Measurements from ENCODE around the gene STAP1. TPM values are rescaled to one million over a fixed set of nuclear protein-coding genes. Genes with fewer than 3 reads are reported as not detected.

STAP1 gene
- polyA plus RNA-seq, 1 donor from 2014 or later, result not detected

DNA sequence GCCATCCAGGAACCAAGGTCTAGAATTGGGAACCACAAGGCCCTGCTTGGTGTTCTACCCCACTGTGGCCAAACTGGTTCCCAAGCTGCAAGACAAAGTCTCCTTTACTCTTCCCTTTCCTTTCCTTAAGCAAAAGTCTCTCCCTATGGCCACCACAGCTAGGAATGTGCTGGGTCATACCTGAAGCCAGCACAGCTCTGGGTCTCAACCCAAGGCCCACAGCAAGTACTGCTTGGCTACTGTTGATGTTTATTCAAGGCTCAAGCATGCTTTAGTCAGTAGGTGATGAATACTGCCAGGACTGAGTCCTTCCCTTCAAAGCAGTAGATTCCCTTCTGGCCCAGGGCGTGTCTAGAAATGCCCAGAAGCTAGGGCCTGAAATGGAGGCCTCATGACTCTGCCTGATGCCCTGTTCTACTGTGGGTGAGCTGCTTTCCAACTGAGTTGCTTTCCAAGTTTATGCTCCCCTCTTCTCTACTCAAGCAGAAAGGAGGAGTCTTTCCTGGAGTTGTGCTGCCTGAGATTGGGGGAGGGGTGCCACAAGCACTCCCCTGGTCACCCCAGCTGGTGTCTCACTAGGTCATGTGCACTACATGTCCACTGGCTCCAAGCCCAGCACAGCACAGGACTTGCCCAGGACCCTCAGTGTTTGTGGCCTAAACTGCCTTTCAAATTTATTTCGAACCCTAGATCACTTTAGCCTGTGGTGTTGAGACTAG, 44.9 kb downstream of the STAP1 start:
- TF ChIP-seq SMC3 (conservative IDR thresholded peaks at IDR 0.05; ENCODE audit: poor library complexity) (no peak), EP300 (conservative IDR thresholded peaks at IDR 0.05; ENCODE audit: poor library complexity, severe bottlenecking) (no peak), POLR2AphosphoS5 (IDR thresholded peaks at IDR 0.05) (no peak), CTCF (IDR thresholded peaks at IDR 0.05; ENCODE audit: poor library complexity, severe bottlenecking) (no peak)
- H3K4me2 ChIP-seq (ENCODE audit: low read length), result no peak overlapping the region
- no peak overlapping the region for H3K4me3 ChIP-seq (ENCODE audit: low read length)
- no peaks in the 10 kb centered on the region for H3K36me3 ChIP-seq (ENCODE audit: insufficient read depth, low read length)
- no peaks in the 10 kb centered on the region for H4K20me1 ChIP-seq (ENCODE audit: insufficient read depth)
- H3K27me3 ChIP-seq (ENCODE audit: insufficient read depth, low read depth, low read length), result no peaks in the 10 kb centered on the region
- no peaks in the 10 kb centered on the region for H3K9me3 ChIP-seq (ENCODE audit: low read length)
- H2AFZ ChIP-seq (ENCODE audit: low read depth, low read length), result no peak overlapping the region
- no peak overlapping the region for H3K27ac ChIP-seq (ENCODE audit: low read length)
- H3K9me2 ChIP-seq (ENCODE audit: insufficient read depth, low read length), result no peaks in the 10 kb centered on the region
- no peaks in the 10 kb centered on the region for H3K79me2 ChIP-seq (replicated peaks; ENCODE audit: insufficient read depth, low read length)
- H3K9ac ChIP-seq (ENCODE audit: low read length), result no peak overlapping the region
- no peaks in the 10 kb centered on the region for H3F3A ChIP-seq (ENCODE audit: insufficient read depth, low read length, poor library complexity, severe bottlenecking)

GRCh38 chr4:67604029-67604381, 45.5 kb downstream of the STAP1 start:
- Histone ChIP-seq H3K4me2 (ENCODE audit: low read length) (no peak overlapping the region), H2AFZ (ENCODE audit: low read depth, low read length) (no peak overlapping the region), H3K4me3 (ENCODE audit: low read length) (no peak overlapping the region), H3K9ac (ENCODE audit: low read length) (no peak overlapping the region), H3K79me2 (replicated peaks; ENCODE audit: insufficient read depth, low read length) (no peaks in the 10 kb centered on the region), H3K9me2 (ENCODE audit: insufficient read depth, low read length) (no peaks in the 10 kb centered on the region), H3K27me3 (ENCODE audit: insufficient read depth, low read depth, low read length) (no peaks in the 10 kb centered on the region), H3K36me3 (ENCODE audit: insufficient read depth, low read length) (no peaks in the 10 kb centered on the region), H3K27ac (ENCODE audit: low read length) (no peak overlapping the region), H3F3A (ENCODE audit: insufficient read depth, low read length, poor library complexity, severe bottlenecking) (no peaks in the 10 kb centered on the region), H4K20me1 (ENCODE audit: insufficient read depth) (no peaks in the 10 kb centered on the region), H3K9me3 (ENCODE audit: low read length) (no peaks in the 10 kb centered on the region)
- no peak for TF ChIP-seq CTCF (IDR thresholded peaks at IDR 0.05; ENCODE audit: poor library complexity, severe bottlenecking)
- TF ChIP-seq MXI1 (conservative IDR thresholded peaks at IDR 0.05; ENCODE audit: poor library complexity, severe bottlenecking), result no peak
- TF ChIP-seq SMC3 (conservative IDR thresholded peaks at IDR 0.05; ENCODE audit: poor library complexity), result no peak
- TF ChIP-seq POLR2AphosphoS5 (IDR thresholded peaks at IDR 0.05), result no peak

GRCh38 chr4:67604749-67605148, 46.2 kb downstream of the STAP1 start:
- Histone ChIP-seq H3K4me2 (ENCODE audit: low read length) (no peak overlapping the region), H3K27ac (ENCODE audit: low read length) (no peak overlapping the region)

More at GRCh38 chr4:67604749-67605148, 46.2 kb downstream of the STAP1 start:
- no peak overlapping the region for H3K9ac ChIP-seq (ENCODE audit: low read length)
- no peaks in the 10 kb centered on the region for H4K20me1 ChIP-seq (ENCODE audit: insufficient read depth)
- H3K4me3 ChIP-seq (ENCODE audit: low read length), result no peak overlapping the region
- H3K9me3 ChIP-seq (ENCODE audit: low read length), result no peaks in the 10 kb centered on the region
- H3K27me3 ChIP-seq (ENCODE audit: insufficient read depth, low read depth, low read length), result no peaks in the 10 kb centered on the region
- no peak overlapping the region for H2AFZ ChIP-seq (ENCODE audit: low read depth, low read length)
- no peaks in the 10 kb centered on the region for H3K79me2 ChIP-seq (replicated peaks; ENCODE audit: insufficient read depth, low read length)
- H3K36me3 ChIP-seq (ENCODE audit: insufficient read depth, low read length), result no peaks in the 10 kb centered on the region
- no peaks in the 10 kb centered on the region for H3K9me2 ChIP-seq (ENCODE audit: insufficient read depth, low read length)
- no peaks in the 10 kb centered on the region for H3F3A ChIP-seq (ENCODE audit: insufficient read depth, low read length, poor library complexity, severe bottlenecking)
- TF ChIP-seq CTCF (IDR thresholded peaks at IDR 0.05; ENCODE audit: poor library complexity, severe bottlenecking), result no peak
- TF ChIP-seq RAD21 (conservative IDR thresholded peaks at IDR 0.05), result no peak
- TF ChIP-seq, protein P1, sequence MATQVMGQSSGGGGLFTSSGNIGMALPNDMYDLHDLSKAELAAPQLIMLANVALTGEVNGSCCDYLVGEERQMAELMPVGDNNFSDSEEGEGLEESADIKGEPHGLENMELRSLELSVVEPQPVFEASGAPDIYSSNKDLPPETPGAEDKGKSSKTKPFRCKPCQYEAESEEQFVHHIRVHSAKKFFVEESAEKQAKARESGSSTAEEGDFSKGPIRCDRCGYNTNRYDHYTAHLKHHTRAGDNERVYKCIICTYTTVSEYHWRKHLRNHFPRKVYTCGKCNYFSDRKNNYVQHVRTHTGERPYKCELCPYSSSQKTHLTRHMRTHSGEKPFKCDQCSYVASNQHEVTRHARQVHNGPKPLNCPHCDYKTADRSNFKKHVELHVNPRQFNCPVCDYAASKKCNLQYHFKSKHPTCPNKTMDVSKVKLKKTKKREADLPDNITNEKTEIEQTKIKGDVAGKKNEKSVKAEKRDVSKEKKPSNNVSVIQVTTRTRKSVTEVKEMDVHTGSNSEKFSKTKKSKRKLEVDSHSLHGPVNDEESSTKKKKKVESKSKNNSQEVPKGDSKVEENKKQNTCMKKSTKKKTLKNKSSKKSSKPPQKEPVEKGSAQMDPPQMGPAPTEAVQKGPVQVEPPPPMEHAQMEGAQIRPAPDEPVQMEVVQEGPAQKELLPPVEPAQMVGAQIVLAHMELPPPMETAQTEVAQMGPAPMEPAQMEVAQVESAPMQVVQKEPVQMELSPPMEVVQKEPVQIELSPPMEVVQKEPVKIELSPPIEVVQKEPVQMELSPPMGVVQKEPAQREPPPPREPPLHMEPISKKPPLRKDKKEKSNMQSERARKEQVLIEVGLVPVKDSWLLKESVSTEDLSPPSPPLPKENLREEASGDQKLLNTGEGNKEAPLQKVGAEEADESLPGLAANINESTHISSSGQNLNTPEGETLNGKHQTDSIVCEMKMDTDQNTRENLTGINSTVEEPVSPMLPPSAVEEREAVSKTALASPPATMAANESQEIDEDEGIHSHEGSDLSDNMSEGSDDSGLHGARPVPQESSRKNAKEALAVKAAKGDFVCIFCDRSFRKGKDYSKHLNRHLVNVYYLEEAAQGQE (IDR thresholded peaks at IDR 0.05; ENCODE audit: borderline replicate concordance), result no peak
- no peak for TF ChIP-seq EZH2 (IDR thresholded peaks at IDR 0.05; ENCODE audit: borderline replicate concordance, insufficient read depth, low read length, poor library complexity, severe bottlenecking)
- TF ChIP-seq TAF1 (IDR thresholded peaks at IDR 0.05; ENCODE audit: low read depth), result no peak
- TF ChIP-seq SMC3 (conservative IDR thresholded peaks at IDR 0.05; ENCODE audit: poor library complexity), result no peak
- no peak for TF ChIP-seq POLR2AphosphoS5 (IDR thresholded peaks at IDR 0.05)
- no peak for TF ChIP-seq MXI1 (conservative IDR thresholded peaks at IDR 0.05; ENCODE audit: poor library complexity, severe bottlenecking)
- TF ChIP-seq EP300 (conservative IDR thresholded peaks at IDR 0.05; ENCODE audit: poor library complexity, severe bottlenecking), result no peak

Measured in neural cell (in vitro differentiated cells).